ENCODE data around the gene SIRPG.

The SIRPG gene

GRCh38 chr20:1588533-1589460 is 68.8 kb downstream of the SIRPG start:
- DNase-seq = no peak

- no peak for DNase-seq
Measured at GRCh38 chr20:1587781-1588532, 69.6 kb downstream of the SIRPG start.

- DNase-seq = no peak
Measured at GRCh38 chr20:1579488-1579887, 78.1 kb downstream of the SIRPG start.
